Esophagus (tissue), 2 donors: ENCODE results near the gene TARS3. TPM values are rescaled to one million over a fixed set of nuclear protein-coding genes. Genes with fewer than 3 reads are reported as not detected.
"Not testable (repeated sequence)": the region's sequence is repeated elsewhere in the genome, so short reads cannot be mapped to it uniquely, and the experiment has no call there.

Experiments
- H3K27ac ChIP-seq, 2 donors: one replicate each; pipeline ENCODE4 v1.5.1; 2013; ENCODE audit warnings: low read depth in 2 of 2, mild to moderate bottlenecking in 2 of 2, inconsistent platforms in 1 of 2, low read length in 1 of 2, moderate library complexity in 1 of 2
- H3K27me3 ChIP-seq, 2 donors: one replicate each; pipeline ENCODE4 v1.6.1; 2013; ENCODE audit warnings: low read length in 2 of 2, control low read depth in 1 of 2, mild to moderate bottlenecking in 1 of 2; ENCODE audit not compliant: insufficient read depth in 2 of 2, control insufficient read depth in 1 of 2
- H3K36me3 ChIP-seq, 2 donors: one replicate each; pipeline ENCODE4 v1.6.1; 2013; ENCODE audit warnings: low read length in 1 of 2; ENCODE audit not compliant: control insufficient read depth in 2 of 2, insufficient read depth in 2 of 2
- H3K4me1 ChIP-seq, 2 donors: one replicate each; pipeline ENCODE4 v1.6.1; 2013; ENCODE audit warnings: low read length in 1 of 2; ENCODE audit not compliant: control insufficient read depth in 2 of 2, insufficient read depth in 2 of 2
- H3K4me3 ChIP-seq, 2 donors: one replicate each; pipeline ENCODE4 v1.5.1; 2013; ENCODE audit warnings: low read length in 2 of 2, mild to moderate bottlenecking in 2 of 2, low read depth in 1 of 2, moderate library complexity in 1 of 2
- H3K9me3 ChIP-seq, 2 donors: one replicate each; pipeline ENCODE4 v1.6.1; 2013; ENCODE audit warnings: mild to moderate bottlenecking in 2 of 2, low read depth in 1 of 2, low read length in 1 of 2, moderate library complexity in 1 of 2; ENCODE audit not compliant: control insufficient read depth in 2 of 2, insufficient read depth in 1 of 2
- WGBS, 2 donors: extraction: QIAGEN DNeasy Blood & Tissue Kit; methylation state at CpG; one replicate each; pipeline ENCODE4 v1.1.7; 2013; 5-methylcytosine and 5-hydroxymethylcytosine counted together
- polyA plus RNA-seq, 2 donors: library from polyadenylated mRNA; stranded (reverse); fragments of 200-250 nt; gene quantifications; one replicate each; pipeline ENCODE4 v1.2.3, GENCODE V29; 2013
- donor health status: healthy with polysubstance abuse.
- donor health status: Bipolar disorder and iron deficiency.

The TARS3 gene
- 1 to 10 TPM; 3.2 to 4.2 TPM for polyA plus RNA-seq

GRCh38 chr15:101723874-101724674 lies at the start of gene TARS3:
Gene TARS3 (minus strand): TSS chr15:101724473. CDS start chr15:101724387, 86 bp downstream.
- WGBS, 2 donors, result 1% methylated on average over 62 to 93 of the region's 93 CpGs
- Histone ChIP-seq H3K4me1 (no peaks in the 10 kb centered on the region), H3K27ac (peak within 1 kb of the TSS; percentile 86 to 88), H3K27me3 (no peaks in the 10 kb centered on the region), H3K9me3 (no peaks in the 10 kb centered on the region), H3K4me3 (peak within 1 kb of the TSS; percentile 49 to 81), H3K36me3 (peaks cover 4% of the 10 kb centered on the region in 2 donors)

- no peak overlapping the region for H3K27ac ChIP-seq
- H3K9me3 ChIP-seq, result no peaks in the 10 kb centered on the region
- H3K27me3 ChIP-seq, result no peaks in the 10 kb centered on the region
- H3K36me3 ChIP-seq, result no peaks in the 10 kb centered on the region
- WGBS, 2 donors, result 48 to 71% methylated on average over 7 of the region's 7 CpGs
- H3K4me3 ChIP-seq, result no peak overlapping the region
- no peaks in the 10 kb centered on the region for H3K4me1 ChIP-seq
Observed at GRCh38 chr15:101773496-101774100, 49.3 kb upstream of the TARS3 start.

GRCh38 chr15:101772921-101773320 lies 48.6 kb upstream of the TARS3 start:
- no peaks in the 10 kb centered on the region for H3K27me3 ChIP-seq
- H3K4me1 ChIP-seq, result no peaks in the 10 kb centered on the region
- H3K4me3 ChIP-seq, result no peak overlapping the region
- no peak overlapping the region for H3K27ac ChIP-seq
- H3K9me3 ChIP-seq, result no peaks in the 10 kb centered on the region
- H3K36me3 ChIP-seq, result no peaks in the 10 kb centered on the region
- 92 to 97% methylated on average over 8 of the region's 8 CpGs for WGBS, 2 donors

GRCh38 chr15:101767083-101767640 lies 42.9 kb upstream of the TARS3 start:
- 85% methylated on average over 5 to 8 of the region's 11 CpGs for WGBS, 2 donors

GRCh38 chr15:101765772-101766456 lies 41.6 kb upstream of the TARS3 start:
- H3K36me3 ChIP-seq, result no peaks in the 10 kb centered on the region
- H3K27me3 ChIP-seq, result no peaks in the 10 kb centered on the region
- H3K9me3 ChIP-seq, result peaks cover 0 to 4% of the 10 kb centered on the region in 2 donors
- WGBS, 2 donors, result 89 to 90% methylated on average over 12 to 15 of the region's 15 CpGs
- no peaks in the 10 kb centered on the region for H3K4me1 ChIP-seq
- no peak overlapping the region for H3K4me3 ChIP-seq
- no peak overlapping the region for H3K27ac ChIP-seq

More at GRCh38 chr15:101767083-101767640, 42.9 kb upstream of the TARS3 start:
- not testable (repeated sequence) for H3K4me1 ChIP-seq, H3K27ac ChIP-seq, H3K27me3 ChIP-seq, H3K9me3 ChIP-seq, H3K36me3 ChIP-seq, H3K4me3 ChIP-seq

- not testable (repeated sequence) for H3K27me3 ChIP-seq, H3K27ac ChIP-seq, H3K4me3 ChIP-seq, H3K36me3 ChIP-seq, H3K4me1 ChIP-seq, H3K9me3 ChIP-seq
- 89 to 92% methylated on average over 7 of the region's 7 CpGs for WGBS, 2 donors
Observed at GRCh38 chr15:101765340-101765671, 41.0 kb upstream of the TARS3 start.

- H3K36me3 ChIP-seq, H3K4me1 ChIP-seq, H3K27me3 ChIP-seq, H3K9me3 ChIP-seq, H3K27ac ChIP-seq, H3K4me3 ChIP-seq: not testable (repeated sequence)
- WGBS, 2 donors, result 89 to 91% methylated on average over 21 to 22 of the region's 23 CpGs
Observed at GRCh38 chr15:101764669-101765339, 40.5 kb upstream of the TARS3 start.

- H3K36me3 ChIP-seq, H3K4me1 ChIP-seq, H3K27ac ChIP-seq, H3K9me3 ChIP-seq, H3K27me3 ChIP-seq, H3K4me3 ChIP-seq: not testable (repeated sequence)
- no CpG with 5 or more reads among the region's 18 CpGs for WGBS, 2 donors
Observed at GRCh38 chr15:101746716-101747082, 22.4 kb upstream of the TARS3 start.

GRCh38 chr15:101734837-101735236 lies 10.6 kb upstream of the TARS3 start:
- H3K27me3 ChIP-seq, H3K4me3 ChIP-seq, H3K36me3 ChIP-seq, H3K9me3 ChIP-seq, H3K4me1 ChIP-seq, H3K27ac ChIP-seq: not testable (repeated sequence)
- 94 to 97% methylated on average over 2 of the region's 2 CpGs for WGBS, 2 donors
